Measurements from ENCODE around the gene SORT1.
"Not testable (repeated sequence)": the region's sequence is repeated elsewhere in the genome, so short reads cannot be mapped to it uniquely, and the experiment has no call there.

SORT1 gene

GRCh38 chr1:109396871-109397580 lies 692 bp downstream of the SORT1 start:
- no peak for DNase-seq (ENCODE audit: low read depth)

- DNase-seq (ENCODE audit: low read depth), result no peak
These were observed 1.2 kb downstream of the SORT1 start for GRCh38 chr1:109396513-109396839.

- DNase-seq (ENCODE audit: low read depth), result peak; percentile 73
These were observed 1.9 kb downstream of the SORT1 start for GRCh38 chr1:109395602-109396512.

DNA sequence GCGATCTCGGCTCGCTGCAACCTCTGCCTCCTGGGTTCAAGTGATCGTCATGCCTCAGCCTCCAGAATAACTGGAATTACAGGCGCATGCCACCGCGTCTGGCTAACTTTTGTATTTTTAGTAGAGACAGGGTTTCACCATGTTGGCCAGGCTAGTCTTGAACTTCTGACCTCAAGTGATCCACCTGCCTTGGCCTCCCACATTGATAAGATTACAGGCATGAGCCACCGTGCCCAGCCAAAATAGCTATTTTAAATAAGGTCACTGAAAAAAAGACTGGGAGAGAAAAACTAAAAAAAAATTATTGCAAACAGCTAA lies 2.5 kb downstream of the SORT1 start:
- not testable (repeated sequence) for DNase-seq (ENCODE audit: low read depth)

DNA sequence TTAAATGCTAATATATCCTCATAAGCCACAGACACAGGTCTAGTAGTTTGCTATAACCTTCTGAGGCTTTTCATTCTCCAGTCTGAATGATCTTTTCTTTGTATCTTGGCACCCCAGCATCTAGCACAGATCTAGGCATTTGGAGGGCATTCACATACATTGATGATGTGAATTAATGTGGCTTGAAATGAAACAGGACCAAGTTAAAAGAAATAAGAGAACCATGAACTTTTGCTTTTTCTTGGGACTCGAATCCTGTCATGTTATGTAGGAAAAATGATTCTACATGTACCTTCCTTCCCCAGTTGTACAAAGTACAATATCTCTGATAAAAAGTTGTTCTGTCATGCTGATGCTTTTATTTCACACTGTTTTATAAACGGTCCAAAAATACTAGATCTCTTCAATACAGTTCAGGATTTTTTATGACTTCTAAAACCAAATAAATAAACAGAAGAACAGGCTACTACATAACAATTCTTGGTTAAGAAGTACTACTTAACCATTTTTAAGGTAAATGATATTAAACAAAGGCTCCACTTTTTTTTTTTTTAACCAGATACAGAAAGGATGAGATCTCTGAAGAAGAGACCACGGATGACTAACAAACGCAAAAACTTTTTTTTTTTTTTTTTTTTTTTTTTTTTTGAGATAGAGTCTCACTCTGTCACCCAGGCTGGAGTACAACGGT lies 3.0 kb downstream of the SORT1 start:
- DNase-seq (ENCODE audit: low read depth), result no peak

GRCh38 chr1:109393617-109394233 lies 4.0 kb downstream of the SORT1 start:
- no peak for DNase-seq (ENCODE audit: low read depth)

GRCh38 chr1:109392788-109393616 lies 4.7 kb downstream of the SORT1 start:
- DNase-seq (ENCODE audit: low read depth), result peak; percentile 77

DNA sequence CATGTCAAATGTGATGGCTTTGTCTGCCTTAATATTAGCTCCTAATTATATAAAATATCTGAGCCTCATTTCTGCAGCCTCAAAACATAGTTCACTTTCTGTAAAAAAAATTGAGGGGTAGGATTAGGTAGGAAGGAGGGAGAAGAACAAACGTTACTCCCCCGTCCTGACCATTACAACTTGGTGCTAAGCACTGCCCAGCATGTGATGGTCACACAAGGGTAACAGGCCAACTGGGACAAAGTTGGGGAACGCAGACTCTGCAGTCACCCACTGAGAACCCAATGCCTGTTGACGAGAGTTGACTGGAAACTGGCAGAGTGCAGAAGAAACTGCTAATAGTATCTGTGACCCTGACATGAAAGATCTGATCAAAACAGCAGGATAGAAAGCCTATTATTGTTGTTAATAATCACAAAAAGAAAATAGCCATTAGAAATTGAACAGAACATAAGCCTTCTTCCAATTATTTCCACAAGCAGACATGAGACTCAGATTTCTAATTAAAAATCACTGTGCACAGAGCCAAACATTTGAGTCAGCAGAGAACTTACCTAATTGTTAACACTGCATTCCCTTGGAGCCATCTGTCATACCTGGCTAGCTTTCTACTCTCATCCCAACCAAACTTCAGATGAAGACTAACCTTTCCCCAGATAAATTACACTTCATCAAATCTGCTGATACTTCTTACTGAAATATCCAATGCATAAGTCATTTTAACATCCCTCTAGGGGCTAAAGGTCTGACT lies 5.5 kb downstream of the SORT1 start:
- DNase-seq (ENCODE audit: low read depth), result no peak

DNA sequence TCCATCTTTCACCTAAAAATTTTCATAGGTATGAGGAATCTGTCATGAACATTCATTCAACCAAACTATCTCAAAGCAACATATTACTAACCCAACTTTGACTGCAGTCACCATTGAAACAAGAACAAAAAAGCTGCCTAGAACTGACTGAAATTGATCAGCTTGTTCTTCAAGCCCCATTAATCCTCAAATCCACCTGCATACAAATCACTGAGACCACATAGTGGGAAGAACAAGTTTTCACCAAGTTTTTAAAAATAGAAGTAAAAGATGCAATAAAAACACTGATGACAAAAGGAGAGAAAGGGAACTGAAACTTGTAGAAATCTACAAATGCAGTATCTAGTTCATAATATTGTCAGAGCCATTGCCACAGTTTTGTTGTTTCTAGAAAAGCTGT lies 6.1 kb downstream of the SORT1 start:
- no peak for DNase-seq (ENCODE audit: low read depth)

- DNase-seq (ENCODE audit: low read depth), result no peak
These were observed 6.6 kb downstream of the SORT1 start for GRCh38 chr1:109391157-109391556.

DNA sequence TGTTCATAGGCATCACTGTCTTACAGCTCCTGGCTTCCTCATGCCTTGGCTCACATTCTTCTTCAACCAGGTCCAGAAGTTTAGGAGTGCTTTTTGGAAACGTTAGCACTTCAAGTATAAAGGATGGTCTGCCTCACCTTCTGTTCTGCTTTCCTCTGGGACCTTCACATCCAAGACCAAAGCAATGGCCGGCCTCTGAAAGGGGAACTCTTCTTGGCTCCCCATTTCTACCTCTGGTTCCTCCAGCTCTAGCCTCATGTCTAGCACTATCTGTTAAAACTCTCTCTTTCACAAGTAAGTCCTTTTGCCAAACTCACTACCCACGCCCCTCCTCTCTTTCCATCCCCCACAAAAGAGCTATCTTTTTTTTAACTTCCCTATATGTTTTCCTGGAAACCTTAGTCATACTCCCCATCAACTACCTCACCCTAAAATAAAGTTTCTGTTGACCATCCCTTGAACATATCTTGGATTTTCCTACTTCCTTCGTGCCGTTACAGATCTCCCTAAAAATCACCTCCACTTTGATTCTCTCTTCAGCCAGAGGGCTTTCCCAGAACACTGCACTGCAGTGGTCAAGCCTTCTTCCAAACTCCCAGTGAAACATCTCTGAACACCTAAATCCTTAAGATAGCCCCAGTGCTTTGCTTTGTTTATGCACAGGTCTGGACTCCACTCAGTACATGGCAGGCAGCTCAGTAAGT lies 7.9 kb downstream of the SORT1 start:
- no peak for DNase-seq (ENCODE audit: low read depth)

- peak; percentile 56 for DNase-seq (ENCODE audit: low read depth)
These were observed 8.7 kb downstream of the SORT1 start for GRCh38 chr1:109388884-109389637.

DNA sequence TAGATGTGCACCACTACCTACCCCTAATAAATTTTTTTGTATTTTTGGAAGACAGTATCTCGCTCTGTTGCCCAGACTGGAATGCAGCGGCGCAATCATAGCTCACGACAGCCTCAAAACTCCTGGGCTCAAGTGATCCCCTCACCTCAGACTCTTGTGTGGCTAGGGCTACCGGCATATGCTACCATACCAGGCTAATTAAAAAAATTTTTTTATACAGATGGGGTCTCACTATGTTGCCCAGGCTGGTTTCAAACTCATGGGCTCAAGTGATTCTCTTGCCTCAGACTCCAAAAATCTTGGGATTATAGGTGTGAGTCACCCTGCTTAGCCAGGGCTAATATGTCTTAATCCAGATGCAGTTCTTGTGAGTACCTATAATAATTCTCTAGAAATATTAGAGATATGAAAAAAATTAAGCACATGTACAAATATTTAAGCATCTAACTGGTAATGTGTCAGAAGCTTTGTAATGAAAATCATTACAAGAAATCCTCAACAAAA lies 9.5 kb downstream of the SORT1 start:
- peak; percentile 65 for DNase-seq (ENCODE audit: low read depth)

- no peak for DNase-seq (ENCODE audit: low read depth)
These were observed 11.5 kb downstream of the SORT1 start for GRCh38 chr1:109386054-109386717.

- peak; percentile 64 for DNase-seq (ENCODE audit: low read depth)
These were observed 12.3 kb downstream of the SORT1 start for GRCh38 chr1:109385417-109385816.

DNA sequence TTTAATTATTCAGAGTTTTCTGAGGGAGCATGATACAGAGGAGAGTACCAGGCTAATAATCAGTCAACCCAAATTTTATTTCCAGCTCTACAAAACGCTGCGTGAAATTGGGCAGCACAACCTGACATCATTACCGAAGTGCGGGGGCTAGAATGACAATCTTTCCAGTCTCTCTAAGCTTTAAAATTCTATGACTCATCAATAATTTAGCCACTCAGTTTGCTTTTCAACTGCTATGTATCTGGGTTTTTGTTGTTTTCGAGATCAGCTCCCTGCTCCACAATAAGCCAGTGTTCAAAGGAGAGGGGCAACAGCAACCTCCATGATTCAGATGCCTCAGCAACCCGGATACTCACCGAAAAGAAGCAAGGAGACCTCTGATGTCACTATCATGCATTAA lies 13.9 kb downstream of the SORT1 start:
- no peak for DNase-seq (ENCODE audit: low read depth)

- DNase-seq (ENCODE audit: low read depth), result no peak
These were observed 14.5 kb downstream of the SORT1 start for GRCh38 chr1:109383087-109383779.

GRCh38 chr1:109381573-109381972 lies 16.1 kb downstream of the SORT1 start:
- DNase-seq (ENCODE audit: low read depth), result no peak

Measured in amniotic epithelial cell (primary cell).